Body of pancreas (tissue), 4 donors: ENCODE results near the gene CPM. TPM values are rescaled to one million over a fixed set of nuclear protein-coding genes. Genes with fewer than 3 reads are reported as not detected.

Experiments used
- ATAC-seq: fragments of 150-250 bp; one replicate; pipeline ENCODE4 v1.9.1; 2016
- DNase-seq, 4 donors: peaks; one replicate each; pipeline ENCODE4 v3.0.0-alpha.2; 2019
- H3K27ac ChIP-seq, 4 donors: fragments of 200-600 bp; sonication (generic); 1 replicate in 3 of 4; 2 replicates in 1 of 4; pipeline versions ENCODE4 v1.5.1 to v1.6.1; 2016 to 2019; ENCODE audit warnings: mild to moderate bottlenecking in 1 of 4, mixed read lengths in 1 of 4, moderate library complexity in 1 of 4
- H3K27me3 ChIP-seq, 2 donors: fragments of 200-600 bp; sonication (generic); one replicate each; pipeline ENCODE4 v1.6.0; 2016; ENCODE audit warnings: mild to moderate bottlenecking in 1 of 2
- H3K36me3 ChIP-seq, 2 donors: fragments of 200-600 bp; sonication (generic); replicated peaks in 1 of 2; 2 replicates each; pipeline ENCODE4 v1.5.1; 2016; ENCODE audit warnings: low read depth in 2 of 2; ENCODE audit not compliant: insufficient read depth in 1 of 2
- H3K4me1 ChIP-seq: fragments of 200-600 bp; sonication (generic); one replicate; pipeline ENCODE4 v1.6.0; 2016
- H3K4me3 ChIP-seq, 2 donors: fragments of 200-600 bp; sonication (generic); 1 replicate in 1 of 2; 2 replicates in 1 of 2; pipeline ENCODE4 v1.5.1; 2016 to 2019
- H3K9me3 ChIP-seq, 3 donors: fragments of 200-600 bp; sonication (generic); 1 replicate in 2 of 3; 2 replicates in 1 of 3; pipeline ENCODE4 v1.5.1; 2016
- POLR2A ChIP-seq, 3 donors: fragments of 450-650 bp; IDR thresholded peaks; one replicate each; pipeline ENCODE4 v1.6.1; 2016; ENCODE audit warnings: antibody characterized with exemption in 3 of 3, mild to moderate bottlenecking in 2 of 3
- WGBS, 2 donors: methylation state at CpG; one replicate each; pipeline ENCODE4 v1.1.5; 2017; 5-methylcytosine and 5-hydroxymethylcytosine counted together
- intact Hi-C: fragments of 100-400 bp; cut with DNase I; formaldehyde crosslinking; loops from one replicate; pipeline ENCODE4 v1.15.1; 2023
- total RNA-seq, 2 donors: library from RNA; depleted of rRNA; stranded (reverse); fragments of >200 nt; gene quantifications; one replicate each; pipeline ENCODE4 v1.1.0, GENCODE V29; 2016
- TF ChIP-seq, protein P1 (sequence below), 7 experiments: fragments of 450-650 bp in 4 of 7; fragments of 200-600 bp in 3 of 7; sonication (generic) in 3 of 7; IDR thresholded peaks; one replicate each; pipeline ENCODE4 v1.5.1; 2016 to 2019; ENCODE audit warnings: antibody characterized with exemption in 7 of 7

The CPM gene
- total RNA-seq, 2 donors from 2014 or later: 34.6 to 35.0 TPM

DNA sequence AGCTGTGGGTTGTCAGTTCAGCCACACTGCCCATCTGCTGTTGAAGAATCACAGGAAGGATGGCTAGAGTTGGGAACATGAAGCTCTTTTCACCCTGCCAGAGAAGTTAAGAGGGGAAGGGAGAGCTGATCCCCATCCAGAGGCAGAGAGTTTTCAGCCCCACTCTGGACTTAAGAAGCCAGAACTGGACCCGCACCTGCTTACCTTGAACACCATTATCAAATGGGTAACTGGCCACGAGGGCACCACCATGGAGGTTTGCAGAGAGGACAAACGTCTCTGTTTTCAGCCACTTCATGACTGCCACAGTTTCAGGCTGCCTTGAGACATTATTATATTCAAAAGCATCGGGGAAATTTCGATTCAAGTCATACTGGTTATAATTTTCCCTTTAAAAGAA, 63.0 kb downstream of the CPM start:
- no peak for ATAC-seq
- Histone ChIP-seq H3K36me3 (peaks cover 0 to 3% of the 10 kb centered on the region in 2 donors), H3K27ac (no peak overlapping the region), H3K27me3 (no peaks in the 10 kb centered on the region), H3K4me3 (no peak overlapping the region), H3K9me3 (no peaks in the 10 kb centered on the region), H3K4me1 (no peaks in the 10 kb centered on the region)
- 79 to 80% methylated on average over 5 of the region's 5 CpGs for WGBS, 2 donors
- no peak for DNase-seq
- TF ChIP-seq, protein P1, sequence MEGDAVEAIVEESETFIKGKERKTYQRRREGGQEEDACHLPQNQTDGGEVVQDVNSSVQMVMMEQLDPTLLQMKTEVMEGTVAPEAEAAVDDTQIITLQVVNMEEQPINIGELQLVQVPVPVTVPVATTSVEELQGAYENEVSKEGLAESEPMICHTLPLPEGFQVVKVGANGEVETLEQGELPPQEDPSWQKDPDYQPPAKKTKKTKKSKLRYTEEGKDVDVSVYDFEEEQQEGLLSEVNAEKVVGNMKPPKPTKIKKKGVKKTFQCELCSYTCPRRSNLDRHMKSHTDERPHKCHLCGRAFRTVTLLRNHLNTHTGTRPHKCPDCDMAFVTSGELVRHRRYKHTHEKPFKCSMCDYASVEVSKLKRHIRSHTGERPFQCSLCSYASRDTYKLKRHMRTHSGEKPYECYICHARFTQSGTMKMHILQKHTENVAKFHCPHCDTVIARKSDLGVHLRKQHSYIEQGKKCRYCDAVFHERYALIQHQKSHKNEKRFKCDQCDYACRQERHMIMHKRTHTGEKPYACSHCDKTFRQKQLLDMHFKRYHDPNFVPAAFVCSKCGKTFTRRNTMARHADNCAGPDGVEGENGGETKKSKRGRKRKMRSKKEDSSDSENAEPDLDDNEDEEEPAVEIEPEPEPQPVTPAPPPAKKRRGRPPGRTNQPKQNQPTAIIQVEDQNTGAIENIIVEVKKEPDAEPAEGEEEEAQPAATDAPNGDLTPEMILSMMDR (IDR thresholded peaks at IDR 0.05): no peak
- TF ChIP-seq POLR2A (IDR thresholded peaks at IDR 0.05): no peak
- intact Hi-C loops: no loop called here

DNA sequence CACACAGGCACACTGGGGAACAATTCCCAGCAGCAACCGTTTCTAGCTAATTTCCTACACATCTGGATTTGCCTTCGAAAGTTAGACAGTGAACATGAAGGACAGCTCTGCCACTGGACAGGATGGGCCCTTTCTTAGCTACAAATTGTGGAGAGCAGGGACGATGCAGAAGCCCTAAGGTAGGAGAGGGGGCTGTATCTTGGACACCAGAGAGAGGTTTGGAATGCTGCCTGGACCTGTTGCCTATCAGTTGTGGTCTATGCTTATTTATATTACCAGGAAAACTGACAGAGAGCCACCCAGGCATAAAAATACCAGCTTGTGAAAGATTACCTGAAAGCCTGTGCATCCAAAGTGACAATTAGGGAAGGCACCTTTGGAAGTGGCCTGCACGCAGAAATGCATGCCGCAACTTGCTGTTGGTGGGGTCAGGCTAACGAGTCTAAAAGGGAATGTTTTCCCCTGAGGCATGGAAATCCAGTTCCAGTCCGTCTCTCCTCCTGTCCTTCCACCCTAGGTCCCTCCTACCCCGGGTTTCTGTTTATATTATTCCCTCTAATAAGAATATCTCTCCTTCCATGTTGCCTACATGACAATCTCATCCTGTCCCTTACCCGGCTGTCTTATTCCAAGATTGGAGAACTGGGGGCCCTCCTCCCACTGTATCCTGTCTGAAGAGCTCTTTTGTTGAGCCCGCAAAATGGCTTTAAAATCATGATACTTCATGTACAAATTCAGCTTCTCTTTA, 64.8 kb downstream of the CPM start:
- no peak for TF ChIP-seq POLR2A (IDR thresholded peaks at IDR 0.05)
- TF ChIP-seq, protein P1 (IDR thresholded peaks at IDR 0.05): no peak
- Histone ChIP-seq H3K4me3 (no peak overlapping the region), H3K27me3 (no peaks in the 10 kb centered on the region), H3K27ac (no peak overlapping the region), H3K4me1 (peaks cover 4% of the 10 kb centered on the region), H3K9me3 (no peaks in the 10 kb centered on the region), H3K36me3 (peaks cover 0 to 3% of the 10 kb centered on the region in 2 donors)
- DNase-seq: no peak
- intact Hi-C loops: loop anchor here (5.0 kb wide), 1 partner anchor 204 kb away; no protein-coding TSS in a partner anchor
- ATAC-seq: no peak
- 81 to 86% methylated on average over 9 to 10 of the region's 10 CpGs for WGBS, 2 donors

DNA sequence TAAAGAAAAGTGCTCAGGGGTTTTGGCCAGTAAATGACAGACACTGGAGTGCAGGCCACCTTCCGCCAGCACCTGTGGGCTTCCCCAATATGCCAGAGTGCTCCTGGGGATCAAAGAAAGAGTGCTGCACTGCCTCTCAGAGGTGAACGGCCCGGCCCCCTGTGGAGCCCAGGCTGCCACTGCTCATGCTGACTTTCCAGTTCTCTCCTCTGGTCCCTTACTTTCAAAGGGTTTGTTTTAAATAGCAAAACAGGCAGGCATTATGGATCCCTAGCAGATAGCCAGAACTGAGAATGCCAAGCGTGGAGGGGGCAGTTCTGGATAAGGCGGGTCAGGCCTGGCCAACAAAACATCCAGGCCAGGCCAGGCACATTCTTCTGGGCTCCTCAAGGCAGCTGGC, 65.4 kb downstream of the CPM start:
- Histone ChIP-seq H3K9me3 (no peaks in the 10 kb centered on the region), H3K4me3 (no peak overlapping the region), H3K27ac (no peak overlapping the region), H3K27me3 (no peaks in the 10 kb centered on the region), H3K36me3 (peaks cover 0 to 3% of the 10 kb centered on the region in 2 donors), H3K4me1 (peaks cover 4% of the 10 kb centered on the region)
- intact Hi-C loops: loop anchor here (5.0 kb wide), 1 partner anchor 205 kb away; no protein-coding TSS in a partner anchor
- TF ChIP-seq, protein P1 (IDR thresholded peaks at IDR 0.05): no peak
- no peak for TF ChIP-seq POLR2A (IDR thresholded peaks at IDR 0.05)
- WGBS, 2 donors: 78 to 88% methylated on average over 5 of the region's 5 CpGs
- ATAC-seq (no peak), DNase-seq (no peak)

DNA sequence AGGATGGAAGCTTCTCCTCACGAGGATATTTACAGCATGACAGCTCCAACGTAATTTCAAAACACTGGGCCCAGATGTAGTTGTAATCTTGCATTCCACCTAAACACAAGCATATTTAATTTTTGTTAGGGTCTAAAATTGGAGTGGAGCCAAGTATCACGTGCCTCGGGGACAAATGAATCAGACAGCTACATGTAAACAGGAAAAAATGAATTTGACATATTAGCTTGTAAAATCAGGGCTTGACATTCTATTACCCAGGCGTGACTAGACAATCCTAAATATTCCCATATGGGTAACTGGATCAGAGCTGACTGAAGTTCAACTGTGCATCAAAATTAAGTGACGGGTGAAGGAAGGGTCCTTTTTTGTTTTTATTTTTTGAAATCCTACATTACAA, 66.0 kb downstream of the CPM start:
- no peak for ATAC-seq
- no peak overlapping the region for H3K4me3 ChIP-seq
- intact Hi-C loops: loop anchor here (5.0 kb wide), 1 partner anchor 205 kb away; no protein-coding TSS in a partner anchor
- H3K4me1 ChIP-seq: peaks cover 4% of the 10 kb centered on the region
- DNase-seq: no peak
- WGBS, 2 donors: 59 to 63% methylated on average over 6 of the region's 6 CpGs
- TF ChIP-seq POLR2A (IDR thresholded peaks at IDR 0.05): no peak
- TF ChIP-seq, protein P1 (IDR thresholded peaks at IDR 0.05): no peak
- H3K27ac ChIP-seq: no peak overlapping the region
- H3K9me3 ChIP-seq: no peaks in the 10 kb centered on the region
- peaks cover 0 to 3% of the 10 kb centered on the region in 2 donors for H3K36me3 ChIP-seq
- H3K27me3 ChIP-seq: no peaks in the 10 kb centered on the region
